Measurements from ENCODE around the gene PNKD.

DNA sequence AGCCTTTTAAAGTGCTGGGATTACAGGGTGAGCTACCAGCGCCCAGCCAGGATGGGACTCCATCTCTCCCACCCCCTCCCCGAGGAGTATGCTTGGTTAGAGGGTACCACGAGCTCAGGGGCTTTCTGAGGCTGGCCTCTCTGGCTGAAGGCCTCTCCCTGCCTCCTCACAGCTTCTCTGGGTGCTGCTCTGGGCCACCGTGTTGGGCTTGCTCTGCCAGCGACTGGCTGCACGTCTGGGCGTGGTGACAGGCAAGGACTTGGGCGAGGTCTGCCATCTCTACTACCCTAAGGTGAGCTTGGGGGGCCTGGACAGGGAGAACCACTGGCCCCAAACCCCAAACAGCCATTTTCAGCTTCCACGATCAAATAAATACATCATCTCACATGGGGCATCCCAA is 114.7 kb downstream of the PNKD start:
- TF ChIP-seq SIN3A (IDR thresholded peaks at IDR 0.05; ENCODE audit: low read depth, low read length) (no peak), CREB1 (IDR thresholded peaks at IDR 0.05; ENCODE audit: low read depth) (no peak), SUZ12 (IDR thresholded peaks at IDR 0.05; ENCODE audit: unreplicated experiment) (no peak), SIX5 (IDR thresholded peaks at IDR 0.05; ENCODE audit: low read depth, low read length, severe bottlenecking) (no peak), NFYB (IDR thresholded peaks at IDR 0.05; ENCODE audit: insufficient read depth, low read depth, low read length) (no peak), POLR2A (IDR thresholded peaks at IDR 0.05; ENCODE audit: low read depth, low read length) (no peak), RCOR1 (conservative IDR thresholded peaks at IDR 0.05; ENCODE audit: low read depth, low read length) (no peak), TCF7 (IDR thresholded peaks at IDR 0.05; ENCODE audit: borderline replicate concordance) (no peak)
- TF ChIP-seq, protein P1, sequence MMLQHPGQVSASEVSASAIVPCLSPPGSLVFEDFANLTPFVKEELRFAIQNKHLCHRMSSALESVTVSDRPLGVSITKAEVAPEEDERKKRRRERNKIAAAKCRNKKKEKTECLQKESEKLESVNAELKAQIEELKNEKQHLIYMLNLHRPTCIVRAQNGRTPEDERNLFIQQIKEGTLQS (IDR thresholded peaks at IDR 0.05; ENCODE audit: borderline replicate concordance, extremely low read depth, low read depth, low read length): no peak
- TF ChIP-seq, protein P2, sequence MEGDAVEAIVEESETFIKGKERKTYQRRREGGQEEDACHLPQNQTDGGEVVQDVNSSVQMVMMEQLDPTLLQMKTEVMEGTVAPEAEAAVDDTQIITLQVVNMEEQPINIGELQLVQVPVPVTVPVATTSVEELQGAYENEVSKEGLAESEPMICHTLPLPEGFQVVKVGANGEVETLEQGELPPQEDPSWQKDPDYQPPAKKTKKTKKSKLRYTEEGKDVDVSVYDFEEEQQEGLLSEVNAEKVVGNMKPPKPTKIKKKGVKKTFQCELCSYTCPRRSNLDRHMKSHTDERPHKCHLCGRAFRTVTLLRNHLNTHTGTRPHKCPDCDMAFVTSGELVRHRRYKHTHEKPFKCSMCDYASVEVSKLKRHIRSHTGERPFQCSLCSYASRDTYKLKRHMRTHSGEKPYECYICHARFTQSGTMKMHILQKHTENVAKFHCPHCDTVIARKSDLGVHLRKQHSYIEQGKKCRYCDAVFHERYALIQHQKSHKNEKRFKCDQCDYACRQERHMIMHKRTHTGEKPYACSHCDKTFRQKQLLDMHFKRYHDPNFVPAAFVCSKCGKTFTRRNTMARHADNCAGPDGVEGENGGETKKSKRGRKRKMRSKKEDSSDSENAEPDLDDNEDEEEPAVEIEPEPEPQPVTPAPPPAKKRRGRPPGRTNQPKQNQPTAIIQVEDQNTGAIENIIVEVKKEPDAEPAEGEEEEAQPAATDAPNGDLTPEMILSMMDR (IDR thresholded peaks at IDR 0.05 in 2 of 3, conservative IDR thresholded peaks at IDR 0.05 in 1 of 3; ENCODE audit: control insufficient read depth in 2 of 3, extremely low read depth in 1 of 3, insufficient read depth in 1 of 3, low read depth in 3 of 3, low read length in 3 of 3): no peak
